GM23338 (cell line): ENCODE data around the gene CDYL. TPM values are rescaled to one million over a fixed set of nuclear protein-coding genes. Genes with fewer than 3 reads are reported as not detected.

ENCODE experiments used
- ATAC-seq: fragments of 200-7000 bp; cut with Tn5 transposase; 3 replicates; pipeline ENCODE4 v1.9.1; 2020
- DNase-seq: peaks from one replicate; pipeline ENCODE4 v3.0.0-alpha.2; 2015; ENCODE audit warnings: low spot score
- H2AFZ ChIP-seq: fragments of 200-600 bp; sonication (generic); 2 replicates; pipeline ENCODE4 v1.8.0; 2016; ENCODE audit warnings: antibody characterized with exemption, mild to moderate bottlenecking, moderate library complexity
- H3F3A ChIP-seq: fragments of 200-600 bp; sonication (generic); replicated peaks from 2 replicates; pipeline ENCODE4 v1.8.0; 2017; ENCODE audit warnings: antibody characterized with exemption, mixed run types, low read depth
- H3K27ac ChIP-seq: fragments of 200-600 bp; sonication (generic); 2 replicates; pipeline ENCODE4 v1.6.1; 2016; ENCODE audit warnings: low read depth
- H3K27me3 ChIP-seq: fragments of 200-600 bp; sonication (generic); 2 replicates; pipeline ENCODE4 v1.8.0; 2016; ENCODE audit warnings: mild to moderate bottlenecking, mixed run types, moderate library complexity; ENCODE audit not compliant: insufficient read depth
- H3K36me3 ChIP-seq: fragments of 200-600 bp; sonication (generic); 2 replicates; pipeline ENCODE4 v1.8.0; 2016; ENCODE audit warnings: mild to moderate bottlenecking; ENCODE audit not compliant: insufficient read depth
- H3K4me1 ChIP-seq: fragments of 200-600 bp; sonication (generic); 2 replicates; pipeline ENCODE4 v1.8.0; 2016; ENCODE audit warnings: mild to moderate bottlenecking, moderate library complexity; ENCODE audit not compliant: insufficient read depth
- H3K4me2 ChIP-seq: fragments of 200-600 bp; sonication (generic); 2 replicates; pipeline ENCODE4 v1.7.1; 2017; ENCODE audit warnings: mixed run types
- H3K4me3 ChIP-seq: fragments of 200-600 bp; sonication (generic); 2 replicates; pipeline ENCODE4 v1.6.1; 2016; ENCODE audit warnings: mixed run types
- H3K79me2 ChIP-seq: fragments of 200-600 bp; sonication (generic); replicated peaks from 2 replicates; pipeline ENCODE4 v1.8.0; 2017; ENCODE audit warnings: mild to moderate bottlenecking; ENCODE audit not compliant: insufficient read depth
- H3K9me2 ChIP-seq: fragments of 200-600 bp; sonication (generic); 2 replicates; pipeline ENCODE4 v1.8.0; 2017; ENCODE audit not compliant: insufficient read depth
- H4K20me1 ChIP-seq: fragments of 200-600 bp; sonication (generic); replicated peaks from 2 replicates; pipeline ENCODE4 v1.8.0; 2017; ENCODE audit warnings: mild to moderate bottlenecking; ENCODE audit not compliant: insufficient read depth
- H3K27ac Mint-ChIP-seq: 2 replicates; pipeline ENCODE4 v1.8.0; 2020; ENCODE audit warnings: inconsistent platforms, mild to moderate bottlenecking, moderate library complexity, mixed read lengths
- H3K27me3 Mint-ChIP-seq: 3 replicates; pipeline ENCODE4 v1.8.0; 2022; ENCODE audit warnings: low read depth, mild to moderate bottlenecking, moderate library complexity, mixed read lengths, inconsistent platforms; ENCODE audit not compliant: insufficient read depth, poor library complexity
- H3K36me3 Mint-ChIP-seq: 3 replicates; pipeline ENCODE4 v1.8.0; 2021; ENCODE audit warnings: low read depth, mild to moderate bottlenecking, inconsistent platforms, moderate library complexity, mixed read lengths
- H3K4me1 Mint-ChIP-seq: 3 replicates; pipeline ENCODE4 v1.8.0; 2020; ENCODE audit warnings: mild to moderate bottlenecking, inconsistent platforms, mixed read lengths
- H3K4me3 Mint-ChIP-seq: 3 replicates; pipeline ENCODE4 v1.8.0; 2021; ENCODE audit warnings: moderate library complexity, mild to moderate bottlenecking, inconsistent platforms, mixed read lengths
- H3K9me3 Mint-ChIP-seq: 3 replicates; pipeline ENCODE4 v1.8.0; 2020; ENCODE audit warnings: moderate library complexity, mild to moderate bottlenecking, inconsistent platforms, mixed read lengths
- CREB1 ChIP-seq: fragments of 250-450 bp; sonication (Bioruptor Pico); IDR thresholded peaks from 2 replicates; pipeline ENCODE4 v1.5.0; 2020; ENCODE audit warnings: low read depth, mild to moderate bottlenecking, moderate library complexity
- ETS1 ChIP-seq: IDR thresholded peaks from 2 replicates; pipeline ENCODE4 v1.6.1; 2016; ENCODE audit warnings: antibody characterized with exemption
- EZH2 ChIP-seq: fragments of 200-600 bp; sonication (generic); IDR thresholded peaks from one replicate; pipeline ENCODE4 v1.8.0; 2017; ENCODE audit warnings: antibody characterized with exemption, mild to moderate bottlenecking, low read depth; ENCODE audit not compliant: unreplicated experiment
- EZH2phosphoT487 ChIP-seq: fragments of 200-600 bp; sonication (generic); IDR thresholded peaks from one replicate; pipeline ENCODE4 v1.8.1; 2018; ENCODE audit warnings: antibody characterized with exemption; ENCODE audit not compliant: unreplicated experiment
- JUNB ChIP-seq: IDR thresholded peaks from one replicate; pipeline ENCODE4 v1.6.1; 2016; ENCODE audit warnings: antibody characterized with exemption; ENCODE audit not compliant: unreplicated experiment
- NANOG ChIP-seq: IDR thresholded peaks from 2 replicates; pipeline ENCODE4 v1.6.1; 2016; ENCODE audit warnings: antibody characterized with exemption, borderline replicate concordance
- POLR2AphosphoS5 ChIP-seq: IDR thresholded peaks from 2 replicates; pipeline ENCODE4 v1.6.1; 2016; ENCODE audit warnings: antibody characterized with exemption, low read depth
- ZNF114 ChIP-seq: fragments of 250-450 bp; sonication (Bioruptor Pico); IDR thresholded peaks from 2 replicates; pipeline ENCODE4 v1.5.0; 2020; ENCODE audit warnings: mild to moderate bottlenecking, moderate library complexity
- polyA plus RNA-seq: library from polyadenylated mRNA; unstranded; fragments of >200 nt; fragmentation: Nextera tagmentation; extraction: Ambion mirVana; gene quantifications from 2 replicates; pipeline ENCODE4 v1.2.1, GENCODE V29; 2016
- total RNA-seq: library from RNA; depleted of rRNA; stranded (reverse); fragments of >200 nt; shearing (Covaris generic); gene quantifications from 2 replicates; pipeline ENCODE4 v1.2.3, GENCODE V29; 2014
- TF ChIP-seq, protein P1 (sequence below), 2 experiments: fragments of 200-600 bp in 1 of 2; sonication (generic) in 1 of 2; conservative IDR thresholded peaks; 2 replicates each; pipeline versions ENCODE4 v1.5.1 to v1.6.1; 2016 to 2017; ENCODE audit warnings: antibody characterized with exemption in 2 of 2, low read depth in 2 of 2, mild to moderate bottlenecking in 2 of 2, moderate library complexity in 1 of 2

CDYL gene
- total and polyA plus RNA-seq, 2 experiments from 2014 or later = 67.2 to 128 TPM

DNA sequence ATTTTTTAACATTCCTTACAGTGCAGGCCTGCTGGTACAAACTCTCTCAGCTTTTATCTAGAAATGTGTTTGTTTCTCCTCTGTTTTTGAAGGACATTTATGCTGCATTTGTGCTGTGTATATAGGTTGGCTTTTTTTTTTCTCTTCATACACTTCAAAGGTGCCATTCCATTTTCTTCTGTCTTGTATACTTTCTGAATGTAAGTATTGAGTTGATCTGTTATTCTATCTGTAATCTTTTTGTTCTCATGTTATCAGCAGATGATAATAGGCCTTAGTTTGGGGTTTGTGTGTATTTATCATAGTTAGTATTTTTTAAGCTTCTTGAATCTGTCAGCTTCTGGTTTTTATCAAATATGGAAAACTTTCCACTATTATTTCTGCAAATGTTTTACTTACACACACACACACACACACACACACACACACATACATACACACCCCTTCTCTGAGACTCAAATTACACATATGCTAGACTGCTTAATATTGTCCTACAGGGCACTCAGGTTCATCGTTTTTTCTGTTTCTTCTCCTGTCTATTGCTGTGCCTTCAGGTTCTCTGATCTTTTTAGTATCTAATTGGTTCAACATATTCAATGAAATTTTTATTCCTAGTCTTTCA, 153.0 kb downstream of the CDYL start:
- ATAC-seq (no peak), DNase-seq (no peak)
- Histone ChIP-seq H2AFZ (no peak overlapping the region), H3K4me3 (no peak overlapping the region), H3K9me2 (no peaks in the 10 kb centered on the region), H3K36me3 (no peaks in the 10 kb centered on the region), H3K27me3 (no peaks in the 10 kb centered on the region), H4K20me1 (peaks cover 27% of the 10 kb centered on the region), H3K4me1 (peaks cover 58% of the 10 kb centered on the region), H3K79me2 (peaks cover 93% of the 10 kb centered on the region), H3K4me2 (no peak overlapping the region), H3F3A (0 out of 2 replicates have a peak, but pooled peaks cover 4% of the 10 kb centered on the region), H3K27ac (no peak overlapping the region)
- H3K9me3 Mint-ChIP-seq = no peaks in the 10 kb centered on the region
- TF ChIP-seq JUNB = no peak
- no peak for TF ChIP-seq POLR2AphosphoS5
- no peak for TF ChIP-seq ZNF114 (CRISPR knock-in tag)
- H3K27ac Mint-ChIP-seq = no peak overlapping the region
- H3K4me1 Mint-ChIP-seq = peaks cover 78% of the 10 kb centered on the region
- no peak overlapping the region for H3K4me3 Mint-ChIP-seq
- peaks cover 5% of the 10 kb centered on the region; the same call in 1 of the 3 replicates for H3K36me3 Mint-ChIP-seq
- peaks cover 15% of the 10 kb centered on the region for H3K27me3 Mint-ChIP-seq

- H3K27ac Mint-ChIP-seq = no peak overlapping the region
- no peak for DNase-seq
These were observed 154.0 kb downstream of the CDYL start for GRCh38 chr6:4930025-4930691.

More at GRCh38 chr6:4930025-4930691, 154.0 kb downstream of the CDYL start:
- Mint-ChIP-seq H3K4me3 (no peak overlapping the region), H3K27me3 (peaks cover 14% of the 10 kb centered on the region), H3K36me3 (no peaks in the 10 kb centered on the region), H3K9me3 (no peaks in the 10 kb centered on the region), H3K4me1 (peaks cover 69% of the 10 kb centered on the region)
- H4K20me1 ChIP-seq = peaks cover 36% of the 10 kb centered on the region
- H3K79me2 ChIP-seq = peaks cover 93% of the 10 kb centered on the region
- peak overlapping the region; percentile 71 for H3K4me2 ChIP-seq
- no peaks in the 10 kb centered on the region; the same call in 1 of the 2 replicates for H3K36me3 ChIP-seq
- no peak overlapping the region for H3K27ac ChIP-seq
- no peak overlapping the region for H2AFZ ChIP-seq
- no peak overlapping the region for H3K4me3 ChIP-seq
- ATAC-seq = no peak
- H3K9me2 ChIP-seq = no peaks in the 10 kb centered on the region
- peaks cover 49% of the 10 kb centered on the region for H3K4me1 ChIP-seq
- no peak for TF ChIP-seq CREB1
- TF ChIP-seq ZNF114 (CRISPR knock-in tag) = no peak
- TF ChIP-seq ETS1 = no peak
- TF ChIP-seq, protein P1, sequence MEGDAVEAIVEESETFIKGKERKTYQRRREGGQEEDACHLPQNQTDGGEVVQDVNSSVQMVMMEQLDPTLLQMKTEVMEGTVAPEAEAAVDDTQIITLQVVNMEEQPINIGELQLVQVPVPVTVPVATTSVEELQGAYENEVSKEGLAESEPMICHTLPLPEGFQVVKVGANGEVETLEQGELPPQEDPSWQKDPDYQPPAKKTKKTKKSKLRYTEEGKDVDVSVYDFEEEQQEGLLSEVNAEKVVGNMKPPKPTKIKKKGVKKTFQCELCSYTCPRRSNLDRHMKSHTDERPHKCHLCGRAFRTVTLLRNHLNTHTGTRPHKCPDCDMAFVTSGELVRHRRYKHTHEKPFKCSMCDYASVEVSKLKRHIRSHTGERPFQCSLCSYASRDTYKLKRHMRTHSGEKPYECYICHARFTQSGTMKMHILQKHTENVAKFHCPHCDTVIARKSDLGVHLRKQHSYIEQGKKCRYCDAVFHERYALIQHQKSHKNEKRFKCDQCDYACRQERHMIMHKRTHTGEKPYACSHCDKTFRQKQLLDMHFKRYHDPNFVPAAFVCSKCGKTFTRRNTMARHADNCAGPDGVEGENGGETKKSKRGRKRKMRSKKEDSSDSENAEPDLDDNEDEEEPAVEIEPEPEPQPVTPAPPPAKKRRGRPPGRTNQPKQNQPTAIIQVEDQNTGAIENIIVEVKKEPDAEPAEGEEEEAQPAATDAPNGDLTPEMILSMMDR (conservative IDR thresholded peaks at IDR 0.05; ENCODE audit: low read depth in 2 of 2) = no peak
- no peak for TF ChIP-seq EZH2
- no peak for TF ChIP-seq NANOG
- TF ChIP-seq POLR2AphosphoS5 = no peak
- no peak for TF ChIP-seq EZH2phosphoT487
- H3K27me3 ChIP-seq = no peaks in the 10 kb centered on the region
- no peaks in the 10 kb centered on the region for H3F3A ChIP-seq
